H1 (cell line): ENCODE measurements around the gene SCARB1. TPM values are rescaled to one million over a fixed set of nuclear protein-coding genes. Genes with fewer than 3 reads are reported as not detected.

Source experiments
- CTCF ChIA-PET: fragments of 300-600 bp; sonication (Branson Sonifier 250); formaldehyde crosslinking; loops from one replicate; lab custom pipeline; 2021; ENCODE audit not compliant: partially characterized antibody; lab: Charles Lee
- POLR2A ChIA-PET: fragments of 300-600 bp; sonication (Branson Sonifier 250); formaldehyde crosslinking; loops from one replicate; lab custom pipeline; 2021; ENCODE audit warnings: inconsistent platforms; ENCODE audit not compliant: partially characterized antibody; lab: Charles Lee
- DNase-seq, 2 experiments: peaks; one replicate each; pipeline versions ENCODE4 v3.0.0 to v3.0.0-alpha.2; 2010 to 2022; ENCODE audit warnings: low spot score in 2 of 2, low read depth in 1 of 2, mixed read lengths in 1 of 2
- FAIRE-seq: peaks from 2 replicates; lab custom pipeline; 2011; peaks lifted over from hg19 to GRCh38; lab: Jason Lieb, UNC
- H2AFZ ChIP-seq: 2 replicates; pipeline ENCODE4 v1.8.1; 2012; ENCODE audit warnings: low read length, inconsistent platforms
- H2AK5ac ChIP-seq: 2 replicates; pipeline ENCODE4 v1.6.1; 2013; ENCODE audit warnings: low read depth, low read length
- H2BK120ac ChIP-seq: replicated peaks from 2 replicates; pipeline ENCODE3; 2013; ENCODE audit warnings: low read depth, low read length, inconsistent platforms
- H2BK12ac ChIP-seq: 2 replicates; pipeline ENCODE4 v1.6.1; 2013; ENCODE audit warnings: low read depth, low read length
- H2BK15ac ChIP-seq: 2 replicates; pipeline ENCODE4 v1.6.1; 2013; ENCODE audit warnings: low read length
- H2BK20ac ChIP-seq: 2 replicates; pipeline ENCODE4 v1.6.1; 2013; ENCODE audit warnings: low read length
- H2BK5ac ChIP-seq: 2 replicates; pipeline ENCODE4 v1.6.1; 2013; ENCODE audit warnings: low read depth, low read length
- H3K14ac ChIP-seq: 2 replicates; pipeline ENCODE4 v1.6.1; 2013; ENCODE audit warnings: inconsistent platforms; ENCODE audit not compliant: insufficient read length
- H3K18ac ChIP-seq: 2 replicates; pipeline ENCODE4 v1.6.1; 2013; ENCODE audit warnings: low read length; ENCODE audit errors: extremely low read depth
- H3K23ac ChIP-seq: 2 replicates; pipeline ENCODE4 v1.6.1; 2013; ENCODE audit warnings: inconsistent platforms; ENCODE audit not compliant: insufficient read length
- H3K23me2 ChIP-seq: 2 replicates; pipeline ENCODE4 v1.6.1; 2013; ENCODE audit warnings: low read depth, low read length
- H3K27ac ChIP-seq: 2 replicates; pipeline ENCODE4 v1.6.1; 2011; ENCODE audit warnings: low read depth, low read length, inconsistent platforms
- H3K27me3 ChIP-seq, 4 experiments: replicated peaks in 1 of 4; 1 replicate in 1 of 4; 2 replicates in 3 of 4; pipeline versions ENCODE4 v1.6.1 to v1.8.1; 2011 to 2013; ENCODE audit warnings: low read length in 3 of 4, mild to moderate bottlenecking in 3 of 4, inconsistent platforms in 2 of 4, mixed read lengths in 2 of 4, moderate library complexity in 1 of 4; ENCODE audit not compliant: control insufficient read depth in 3 of 4, insufficient read depth in 3 of 4; ENCODE audit errors: extremely low read depth in 1 of 4
- H3K36me3 ChIP-seq, 4 experiments: 2 replicates each; pipeline versions ENCODE4 v1.6.1 to v1.8.1; 2011 to 2013; ENCODE audit warnings: mild to moderate bottlenecking in 4 of 4, low read length in 3 of 4, moderate library complexity in 2 of 4, control low read depth in 1 of 4, inconsistent platforms in 1 of 4; ENCODE audit not compliant: insufficient read depth in 4 of 4, control insufficient read depth in 2 of 4
- H3K4ac ChIP-seq: replicated peaks from 2 replicates; pipeline ENCODE3; 2013; ENCODE audit warnings: low read length, low read depth, mixed read lengths, inconsistent platforms; ENCODE audit not compliant: insufficient read length
- H3K4me1 ChIP-seq, 4 experiments: replicated peaks in 1 of 4; 1 replicate in 1 of 4; 2 replicates in 3 of 4; pipeline versions ENCODE4 v1.6.1 to v1.8.1; 2011 to 2013; ENCODE audit warnings: low read length in 3 of 4, inconsistent platforms in 2 of 4, mixed read lengths in 1 of 4; ENCODE audit not compliant: insufficient read depth in 4 of 4, control insufficient read depth in 3 of 4
- H3K4me2 ChIP-seq, 2 experiments: 2 replicates each; pipeline versions ENCODE4 v1.6.1 to v1.8.1; 2011 to 2013; ENCODE audit warnings: low read depth in 2 of 2, low read length in 2 of 2, control low read depth in 1 of 2, inconsistent platforms in 1 of 2, mild to moderate bottlenecking in 1 of 2; ENCODE audit not compliant: insufficient read depth in 1 of 2
- H3K4me3 ChIP-seq, 4 experiments: fragments of 200-600, 300-600 bp in 1 of 4; sonication (generic), shearing (Covaris generic), sonication (Bioruptor Twin) in 1 of 4; 2 replicates each; pipeline versions ENCODE4 v1.5.1 to v1.8.1; 2011 to 2016; ENCODE audit warnings: low read length in 4 of 4, low read depth in 3 of 4, control low read depth in 2 of 4, inconsistent platforms in 2 of 4, mild to moderate bottlenecking in 2 of 4, mixed read lengths in 1 of 4, moderate library complexity in 1 of 4; ENCODE audit not compliant: insufficient read depth in 2 of 4; ENCODE audit errors: extremely low read depth in 1 of 4
- H3K56ac ChIP-seq: replicated peaks from 2 replicates; pipeline ENCODE3; 2013; ENCODE audit warnings: low read depth, mild to moderate bottlenecking, mixed read lengths, low read length, inconsistent platforms; ENCODE audit not compliant: insufficient read length
- H3K79me1 ChIP-seq: 2 replicates; pipeline ENCODE4 v1.6.1; 2013; ENCODE audit warnings: low read depth, low read length, control low read depth
- H3K79me2 ChIP-seq, 2 experiments: 2 replicates each; pipeline versions ENCODE4 v1.6.1 to v1.8.1; 2012 to 2013; ENCODE audit warnings: low read length in 2 of 2, mild to moderate bottlenecking in 2 of 2, inconsistent platforms in 1 of 2; ENCODE audit not compliant: insufficient read depth in 2 of 2, control insufficient read depth in 1 of 2
- H3K9ac ChIP-seq, 4 experiments: replicated peaks in 1 of 4; 1 replicate in 1 of 4; 2 replicates in 3 of 4; pipeline versions ENCODE4 v1.6.1 to v1.8.1; 2011 to 2013; ENCODE audit warnings: low read depth in 3 of 4, low read length in 3 of 4, control low read depth in 2 of 4, mild to moderate bottlenecking in 2 of 4, moderate library complexity in 2 of 4, inconsistent platforms in 1 of 4; ENCODE audit errors: extremely low read depth in 1 of 4
- H3K9me3 ChIP-seq, 2 experiments: 2 replicates each; pipeline versions ENCODE4 v1.6.1 to v1.8.1; 2012 to 2013; ENCODE audit warnings: mild to moderate bottlenecking in 2 of 2, moderate library complexity in 2 of 2, control low read depth in 1 of 2, inconsistent platforms in 1 of 2, low read depth in 1 of 2, low read length in 1 of 2, mixed read lengths in 1 of 2; ENCODE audit not compliant: insufficient read depth in 2 of 2
- H4K20me1 ChIP-seq, 2 experiments: replicated peaks in 1 of 2; 2 replicates each; pipeline versions ENCODE3 to v1.8.1; 2011 to 2013; ENCODE audit warnings: inconsistent platforms in 2 of 2, low read length in 2 of 2, mild to moderate bottlenecking in 1 of 2; ENCODE audit not compliant: insufficient read depth in 2 of 2, control insufficient read depth in 1 of 2
- H4K5ac ChIP-seq: 2 replicates; pipeline ENCODE4 v1.6.1; 2013; ENCODE audit warnings: low read length, low read depth, mixed read lengths, inconsistent platforms; ENCODE audit not compliant: insufficient read length
- H4K8ac ChIP-seq: 2 replicates; pipeline ENCODE4 v1.8.0; 2013; ENCODE audit warnings: mild to moderate bottlenecking, moderate library complexity, low read length, inconsistent platforms; ENCODE audit not compliant: insufficient read depth; ENCODE audit errors: extremely low read depth
- H4K91ac ChIP-seq: replicated peaks from 2 replicates; pipeline ENCODE3; 2013; ENCODE audit warnings: low read length, mixed read lengths, inconsistent platforms; ENCODE audit not compliant: insufficient read length
- ASH2L ChIP-seq: fragments of 200-600, 300-600 bp; sonication (generic); IDR thresholded peaks from one replicate; pipeline ENCODE4 v1.7.1; 2017; ENCODE audit warnings: low read length
- CHD1 ChIP-seq: IDR thresholded peaks from 2 replicates; pipeline ENCODE4 v1.6.1; 2012; ENCODE audit warnings: low read depth, low read length, improper control_type of control experiment
- FOSL1 ChIP-seq: IDR thresholded peaks from 2 replicates; pipeline ENCODE4 v1.6.1; 2011; ENCODE audit warnings: mild to moderate bottlenecking, low read depth, low read length, moderate library complexity; ENCODE audit not compliant: insufficient read depth
- KDM5A ChIP-seq: fragments of 200-600 bp; IDR thresholded peaks from 2 replicates; pipeline ENCODE4 v1.7.1; 2012; ENCODE audit warnings: mild to moderate bottlenecking, low read length, inconsistent platforms, mixed read lengths
- NANOG ChIP-seq: IDR thresholded peaks from 2 replicates; pipeline ENCODE4 v1.6.1; 2011; ENCODE audit warnings: low read length, low read depth, mild to moderate bottlenecking, inconsistent platforms; ENCODE audit not compliant: insufficient read depth, poor library complexity, severe bottlenecking
- NRF1 ChIP-seq: IDR thresholded peaks from 2 replicates; pipeline ENCODE4 v1.6.1; 2011; ENCODE audit warnings: mild to moderate bottlenecking, low read depth, low read length, improper control_type of control experiment
- PHF8 ChIP-seq: fragments of 200-600 bp; sonication (generic); conservative IDR thresholded peaks from 2 replicates; pipeline ENCODE4 v1.7.1; 2012; ENCODE audit warnings: low read depth, mild to moderate bottlenecking, inconsistent platforms, low read length, moderate library complexity
- POU5F1 ChIP-seq: IDR thresholded peaks from 2 replicates; pipeline ENCODE4 v1.6.1; 2011; ENCODE audit warnings: low read depth, mild to moderate bottlenecking, low read length, moderate library complexity
- SIRT6 ChIP-seq: IDR thresholded peaks from one replicate; pipeline ENCODE4 v1.7.1; 2012; ENCODE audit warnings: low read length, inconsistent platforms
- SP4 ChIP-seq: IDR thresholded peaks from 2 replicates; pipeline ENCODE4 v1.6.1; 2012; ENCODE audit warnings: low read length, inconsistent platforms
- SUZ12 ChIP-seq: fragments of 200-600 bp; sonication (generic); IDR thresholded peaks from 2 replicates; pipeline ENCODE4 v1.6.1; 2012; ENCODE audit warnings: mild to moderate bottlenecking, inconsistent platforms, low read length, moderate library complexity, mixed read lengths
- TBP ChIP-seq: IDR thresholded peaks from 2 replicates; pipeline ENCODE4 v1.6.1; 2011; ENCODE audit warnings: low read depth, low read length, improper control_type of control experiment
- WGBS, 2 experiments: shearing (Covaris generic) in 1 of 2; methylation state at CpG; one replicate each; pipeline versions ENCODE4 v1.1.6 to v1.1.7; 2013 to 2015; ENCODE audit warnings: low lambda C conversion rate in 2 of 2, mixed read lengths in 2 of 2, inconsistent platforms in 1 of 2, low coverage in 1 of 2, missing lambda C conversion rate in 1 of 2; ENCODE audit not compliant: insufficient replicate concordance in 2 of 2, insufficient coverage in 1 of 2, insufficient read length in 1 of 2; ENCODE audit errors: extremely low coverage in 1 of 2, missing lambda C conversion rate in 1 of 2; 5-methylcytosine and 5-hydroxymethylcytosine counted together
- polyA plus RNA-seq, 7 experiments: library from polyadenylated mRNA; depleted of rRNA in 3 of 7; stranded (reverse) in 5 of 7; unstranded in 2 of 7; fragments of >200 nt in 5 of 7; fragments of 200-250 nt in 2 of 7; gene quantifications; 1 replicate in 5 of 7; 2 replicates in 1 of 7; 4 replicates in 1 of 7; pipeline versions ENCODE4 v1.2.1 to v1.2.3, GENCODE V29; 2011 to 2013; ENCODE audit warnings: missing spikeins in 2 of 7, mixed read lengths in 2 of 7
- total RNA-seq: library from RNA; stranded (reverse); fragmentation: NEBNext Ultra II Directional; extraction: Animal tissue kit (Norgen Biotek cat#: 25700); gene quantifications from 2 replicates; pipeline ENCODE4 v1.2.1, GENCODE V29; 2021

The SCARB1 gene
- total and polyA plus RNA-seq, 2 of the 8 experiments (the other 6 are each of a cell fraction or from before 2014, with no cell fraction given) = 45.3 to 57.1 TPM

DNA sequence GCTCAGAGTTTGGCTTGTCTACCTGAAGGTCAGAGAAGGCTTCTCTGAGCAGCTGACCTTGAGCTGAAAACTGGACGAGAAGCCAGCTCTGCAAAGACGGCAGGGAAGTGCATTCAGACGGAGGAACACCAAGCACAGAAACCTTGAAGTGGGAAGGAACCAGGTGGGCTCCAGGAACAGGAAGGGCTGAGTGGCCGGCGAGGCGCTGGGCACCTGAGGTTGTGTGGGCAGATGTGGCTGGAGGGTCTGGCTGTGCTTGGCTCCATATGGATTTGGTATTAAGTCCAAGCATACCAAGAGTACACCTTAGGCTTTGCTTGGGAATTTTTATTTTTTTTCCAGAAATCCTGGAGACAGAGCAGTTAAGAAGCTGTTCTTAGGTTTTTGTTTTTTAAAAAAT, 130.6 kb downstream of the SCARB1 start:
- Histone ChIP-seq H3K79me1 (no peaks in the 10 kb centered on the region), H3K4ac (no peak overlapping the region), H2BK20ac (peak overlapping the region; percentile 75; the same call in 1 of the 2 replicates), H3K18ac (peak overlapping the region; percentile 40; the same call in 1 of the 2 replicates), H2BK15ac (peak overlapping the region; percentile 98), H3K4me2 (no peak overlapping the region), H2BK120ac (no peak overlapping the region), H3K4me3 (no peak overlapping the region), H3K56ac (no peak overlapping the region), H3K36me3 (no peaks in the 10 kb centered on the region), H3K79me2 (no peaks in the 10 kb centered on the region), H2AK5ac (no peak overlapping the region; the same call in 1 of the 2 replicates), H3K9ac (no peak overlapping the region), H3K23me2 (no peaks in the 10 kb centered on the region), H4K91ac (no peak overlapping the region), H3K27me3 (peaks cover 0 to 2% (median 0%) of the 10 kb centered on the region in 4 experiments; a peak in 2 of 7 replicates), H4K8ac (no peak overlapping the region), H4K20me1 (no peaks in the 10 kb centered on the region), H3K14ac (no peak overlapping the region), H3K23ac (no peak overlapping the region), H2AFZ (peak overlapping the region; percentile 56; the same call in 1 of the 2 replicates), H3K27ac (0 out of 2 replicates have a peak overlapping the region, but pooled peaks have one; percentile 1), H3K9me3 (no peaks in the 10 kb centered on the region; a peak in 1 of 4 replicates), H4K5ac (no peak overlapping the region), H3K4me1 (peaks cover 0 to 10% (median 4%) of the 10 kb centered on the region in 4 experiments; a peak in 4 of 7 replicates), H2BK5ac (no peak overlapping the region; the same call in 1 of the 2 replicates), H2BK12ac (peak overlapping the region; percentile 52; the same call in 1 of the 2 replicates)
- 90% methylated on average over 6 of the region's 6 CpGs; no CpG with 5 or more reads in 1 of the 2 experiments for WGBS, 2 experiments
- POLR2A ChIA-PET = interaction anchor here (1.1 to 5.3 kb wide), 4 partner anchors 11 to 80 kb away, joined by 3 to 37 read pairs (median 4); no protein-coding TSS in a partner anchor
- no peak for FAIRE-seq
- TF ChIP-seq FOSL1 (no peak), SIRT6 (no peak), NRF1 (no peak), CHD1 (no peak), KDM5A (no peak), TBP (no peak), POU5F1 (no peak), SUZ12 (no peak), NANOG (no peak), SP4 (no peak), PHF8 (no peak), ASH2L (no peak)
- no peak for DNase-seq
- CTCF ChIA-PET = interaction anchor here (0.7 to 13.8 kb wide), 15 partner anchors 9 to 504 kb away, joined by 3 to 159 read pairs (median 4); no protein-coding TSS in a partner anchor
